Omental fat pad (tissue), 4 donors: ENCODE measurements around the gene YIPF4. TPM values are rescaled to one million over a fixed set of nuclear protein-coding genes. Genes with fewer than 3 reads are reported as not detected.

Experiments used
- ATAC-seq: fragments of 150-250 bp; one replicate; pipeline ENCODE4 v1.9.1; 2016; ENCODE audit warnings: mild to moderate bottlenecking, moderate library complexity; ENCODE audit not compliant: low FRiP score
- DNase-seq: peaks from one replicate; pipeline ENCODE4 v3.0.0-alpha.2; 2019; ENCODE audit warnings: low spot score
- CTCF ChIP-seq, 3 donors: fragments of 450-650 bp; IDR thresholded peaks; one replicate each; pipeline ENCODE4 v1.5.1; 2016 to 2017; ENCODE audit warnings: antibody characterized with exemption in 3 of 3, mild to moderate bottlenecking in 3 of 3, moderate library complexity in 2 of 3
- total RNA-seq, 4 donors: library from RNA; depleted of rRNA; stranded (reverse); fragments of >200 nt; gene quantifications; one replicate each; pipeline ENCODE4 v1.1.0, GENCODE V29; 2016

YIPF4 gene
- total RNA-seq, 4 donors from 2014 or later, result 12.2 to 33.9 (median 16.9) TPM

GRCh38 chr2:32242331-32242730, 35.4 kb upstream of the YIPF4 start:
- ATAC-seq (no peak), DNase-seq (no peak)
- TF ChIP-seq CTCF (IDR thresholded peaks at IDR 0.05), result no peak

- DNase-seq, result no peak
- ATAC-seq, result no peak
- TF ChIP-seq CTCF (IDR thresholded peaks at IDR 0.05), result no peak
Observed at GRCh38 chr2:32246911-32247310, 30.8 kb upstream of the YIPF4 start.

- DNase-seq (no peak), ATAC-seq (no peak)
- no peak for TF ChIP-seq CTCF (IDR thresholded peaks at IDR 0.05)
Observed at GRCh38 chr2:32248299-32248698, 29.4 kb upstream of the YIPF4 start.

- no peak for TF ChIP-seq CTCF (IDR thresholded peaks at IDR 0.05)
- DNase-seq (no peak), ATAC-seq (no peak)
Observed at GRCh38 chr2:32249731-32250236, 27.9 kb upstream of the YIPF4 start.

- no peak for ATAC-seq
- no peak for DNase-seq
- TF ChIP-seq CTCF (IDR thresholded peaks at IDR 0.05), result no peak
Observed at GRCh38 chr2:32250290-32250689, 27.4 kb upstream of the YIPF4 start.

GRCh38 chr2:32258242-32258641, 19.5 kb upstream of the YIPF4 start:
- TF ChIP-seq CTCF (IDR thresholded peaks at IDR 0.05), result no peak
- no peak for ATAC-seq
- DNase-seq, result no peak

GRCh38 chr2:32260376-32260775, 17.3 kb upstream of the YIPF4 start:
- TF ChIP-seq CTCF (IDR thresholded peaks at IDR 0.05), result no peak
- ATAC-seq (no peak), DNase-seq (no peak)
